Measurements from ENCODE around the gene UTP18.
"Not testable (repeated sequence)": the region's sequence is repeated elsewhere in the genome, so short reads cannot be mapped to it uniquely, and the experiment has no call there.

UTP18 gene

GRCh38 chr17:51245535-51245934 is 14.8 kb upstream of the UTP18 start:
- Mint-ChIP-seq H3K27me3 (no peaks in the 10 kb centered on the region), H3K36me3 (peaks cover 17 to 23% of the 10 kb centered on the region in 2 donors), H3K4me3 (no peak overlapping the region)

GRCh38 chr17:51250314-51250840 is 10.0 kb upstream of the UTP18 start:
- H3K9me3 Mint-ChIP-seq: no peaks in the 10 kb centered on the region
- ATAC-seq (replicated peaks): no peak
- H3K27me3 Mint-ChIP-seq: no peaks in the 10 kb centered on the region
- no peak overlapping the region for H3K4me3 Mint-ChIP-seq
- H3K36me3 Mint-ChIP-seq: peaks cover 26 to 34% of the 10 kb centered on the region in 2 donors
- peaks cover 8 to 17% of the 10 kb centered on the region in 2 donors for H3K4me1 Mint-ChIP-seq
- no peak overlapping the region for H3K27ac Mint-ChIP-seq
- no peak for DNase-seq

More at GRCh38 chr17:51245535-51245934, 14.8 kb upstream of the UTP18 start:
- Mint-ChIP-seq H3K9me3 (no peaks in the 10 kb centered on the region), H3K27ac (no peak overlapping the region), H3K4me1 (peaks cover 3 to 9% of the 10 kb centered on the region in 2 donors)
- ATAC-seq (replicated peaks) (no peak), DNase-seq (no peak)

- Mint-ChIP-seq H3K27me3 (no peaks in the 10 kb centered on the region), H3K27ac (no peak overlapping the region), H3K4me3 (no peak overlapping the region), H3K4me1 (peaks cover 8 to 23% of the 10 kb centered on the region in 2 donors), H3K36me3 (peaks cover 26 to 37% of the 10 kb centered on the region in 2 donors), H3K9me3 (no peaks in the 10 kb centered on the region)
- ATAC-seq (replicated peaks) (no peak), DNase-seq (no peak)
Measured at GRCh38 chr17:51251010-51251409, 9.3 kb upstream of the UTP18 start.

- ATAC-seq (replicated peaks) (no peak), DNase-seq (no peak)
- Mint-ChIP-seq H3K4me1 (peaks cover 16 to 45% of the 10 kb centered on the region in 2 donors), H3K27me3 (no peaks in the 10 kb centered on the region), H3K4me3 (no peak overlapping the region), H3K27ac (no peak overlapping the region), H3K9me3 (no peaks in the 10 kb centered on the region), H3K36me3 (peaks cover 17 to 31% of the 10 kb centered on the region in 2 donors)
Measured at GRCh38 chr17:51255673-51256072, 4.7 kb upstream of the UTP18 start.

- DNase-seq (no peak), ATAC-seq (replicated peaks) (no peak)
- Mint-ChIP-seq H3K36me3 (peaks cover 13 to 27% of the 10 kb centered on the region in 2 donors), H3K4me1 (peaks cover 14 to 42% of the 10 kb centered on the region in 2 donors), H3K27me3 (no peaks in the 10 kb centered on the region), H3K4me3 (no peak overlapping the region), H3K9me3 (no peaks in the 10 kb centered on the region), H3K27ac (no peak overlapping the region)
Measured at GRCh38 chr17:51256101-51256500, 4.2 kb upstream of the UTP18 start.

- H3K4me1 Mint-ChIP-seq: peaks cover 17 to 52% of the 10 kb centered on the region in 2 donors
- H3K4me3 Mint-ChIP-seq: peak overlapping the region in 1 of 2 donors; percentile 64
- H3K27ac Mint-ChIP-seq: no peak overlapping the region
- DNase-seq (no peak), ATAC-seq (replicated peaks) (no peak)
- peaks cover 9 to 27% of the 10 kb centered on the region in 2 donors for H3K36me3 Mint-ChIP-seq
- H3K9me3 Mint-ChIP-seq: no peaks in the 10 kb centered on the region
- no peaks in the 10 kb centered on the region for H3K27me3 Mint-ChIP-seq
Measured at GRCh38 chr17:51257150-51258081, 2.9 kb upstream of the UTP18 start.

GRCh38 chr17:51258756-51259563 is 1.4 kb upstream of the UTP18 start:
- Mint-ChIP-seq H3K9me3 (no peaks in the 10 kb centered on the region), H3K4me1 (peaks cover 24 to 62% of the 10 kb centered on the region in 2 donors)
- peak; percentile 6 for DNase-seq

GRCh38 chr17:51259564-51260236 is 646 bp upstream of the UTP18 start, which contains the start of gene MBTD1:
TSS of gene MBTD1 (minus strand) at chr17:51260049. CDS start at chr17:51225161, 34,888 bp downstream.
- peak; percentile 89 for ATAC-seq (replicated peaks)
- Mint-ChIP-seq H3K4me1 (peaks cover 22 to 59% of the 10 kb centered on the region in 2 donors), H3K27me3 (no peaks in the 10 kb centered on the region), H3K9me3 (no peaks in the 10 kb centered on the region), H3K4me3 (peak within 1 kb of the TSS; percentile 82 to 98), H3K27ac (peak within 1 kb of the TSS; percentile 99), H3K36me3 (peaks cover 8 to 26% of the 10 kb centered on the region in 2 donors)
- peak; percentile 93 for DNase-seq

More at GRCh38 chr17:51258756-51259563, 1.4 kb upstream of the UTP18 start:
- H3K27me3 Mint-ChIP-seq: no peaks in the 10 kb centered on the region
- peak overlapping the region; percentile 82 to 98 for H3K4me3 Mint-ChIP-seq
- peak; percentile 15 to 18 for ATAC-seq (replicated peaks)
- H3K27ac Mint-ChIP-seq: peak overlapping the region; percentile 15
- H3K36me3 Mint-ChIP-seq: peaks cover 7 to 29% of the 10 kb centered on the region in 2 donors

- Mint-ChIP-seq H3K27me3 (no peaks in the 10 kb centered on the region), H3K27ac (peak overlapping the region; percentile 78), H3K9me3 (no peaks in the 10 kb centered on the region), H3K4me3 (peak overlapping the region; percentile 82 to 98), H3K36me3 (peaks cover 15 to 27% of the 10 kb centered on the region in 2 donors), H3K4me1 (peaks cover 22 to 56% of the 10 kb centered on the region in 2 donors)
- ATAC-seq (replicated peaks) (no peak), DNase-seq (no peak)
Measured at GRCh38 chr17:51261024-51261963, 948 bp downstream of the UTP18 start.

- Mint-ChIP-seq H3K4me1 (peaks cover 21 to 51% of the 10 kb centered on the region in 2 donors), H3K36me3 (peaks cover 23 to 35% of the 10 kb centered on the region in 2 donors), H3K4me3 (peak overlapping the region; percentile 59 to 70), H3K9me3 (no peaks in the 10 kb centered on the region), H3K27me3 (no peaks in the 10 kb centered on the region), H3K27ac (peak overlapping the region; percentile 47)
- no peak for DNase-seq
- no peak for ATAC-seq (replicated peaks)
Measured at GRCh38 chr17:51263006-51263405, 2.7 kb downstream of the UTP18 start.

GRCh38 chr17:51264466-51264865 is 4.1 kb downstream of the UTP18 start:
- DNase-seq; H3K4me3 Mint-ChIP-seq; H3K9me3 Mint-ChIP-seq; H3K27me3 Mint-ChIP-seq; ATAC-seq (replicated peaks): not testable (repeated sequence)
- H3K36me3 Mint-ChIP-seq: peaks cover 26 to 47% of the 10 kb centered on the region in 2 donors
- peaks cover 16 to 38% of the 10 kb centered on the region in 2 donors for H3K4me1 Mint-ChIP-seq
- peak overlapping the region; percentile 51 for H3K27ac Mint-ChIP-seq

- H3K4me3 Mint-ChIP-seq: no peak overlapping the region
- no peaks in the 10 kb centered on the region for H3K27me3 Mint-ChIP-seq
- H3K36me3 Mint-ChIP-seq: peaks cover 44 to 59% of the 10 kb centered on the region in 2 donors
- peak overlapping the region; percentile 20 for H3K27ac Mint-ChIP-seq
- ATAC-seq (replicated peaks) (no peak), DNase-seq (no peak)
- H3K4me1 Mint-ChIP-seq: peaks cover 14 to 20% of the 10 kb centered on the region in 2 donors
- no peaks in the 10 kb centered on the region for H3K9me3 Mint-ChIP-seq
Measured at GRCh38 chr17:51269991-51270390, 9.6 kb downstream of the UTP18 start.

GRCh38 chr17:51270636-51271035 is 10.3 kb downstream of the UTP18 start:
- Mint-ChIP-seq H3K4me1 (peaks cover 14 to 19% of the 10 kb centered on the region in 2 donors), H3K36me3 (peaks cover 44 to 57% of the 10 kb centered on the region in 2 donors), H3K9me3 (no peaks in the 10 kb centered on the region), H3K4me3 (no peak overlapping the region), H3K27me3 (no peaks in the 10 kb centered on the region), H3K27ac (peak overlapping the region; percentile 33)
- DNase-seq (no peak), ATAC-seq (replicated peaks) (no peak)
